DMS79 (cell line): ENCODE data around the gene CFAP46.
"Not testable (repeated sequence)": the region's sequence is repeated elsewhere in the genome, so short reads cannot be mapped to it uniquely, and the experiment has no call there.

Experiments used
- DNase-seq: peaks from one replicate; lab custom pipeline; 2025; lab: John Stamatoyannopoulos, UW

The CFAP46 gene

DNA sequence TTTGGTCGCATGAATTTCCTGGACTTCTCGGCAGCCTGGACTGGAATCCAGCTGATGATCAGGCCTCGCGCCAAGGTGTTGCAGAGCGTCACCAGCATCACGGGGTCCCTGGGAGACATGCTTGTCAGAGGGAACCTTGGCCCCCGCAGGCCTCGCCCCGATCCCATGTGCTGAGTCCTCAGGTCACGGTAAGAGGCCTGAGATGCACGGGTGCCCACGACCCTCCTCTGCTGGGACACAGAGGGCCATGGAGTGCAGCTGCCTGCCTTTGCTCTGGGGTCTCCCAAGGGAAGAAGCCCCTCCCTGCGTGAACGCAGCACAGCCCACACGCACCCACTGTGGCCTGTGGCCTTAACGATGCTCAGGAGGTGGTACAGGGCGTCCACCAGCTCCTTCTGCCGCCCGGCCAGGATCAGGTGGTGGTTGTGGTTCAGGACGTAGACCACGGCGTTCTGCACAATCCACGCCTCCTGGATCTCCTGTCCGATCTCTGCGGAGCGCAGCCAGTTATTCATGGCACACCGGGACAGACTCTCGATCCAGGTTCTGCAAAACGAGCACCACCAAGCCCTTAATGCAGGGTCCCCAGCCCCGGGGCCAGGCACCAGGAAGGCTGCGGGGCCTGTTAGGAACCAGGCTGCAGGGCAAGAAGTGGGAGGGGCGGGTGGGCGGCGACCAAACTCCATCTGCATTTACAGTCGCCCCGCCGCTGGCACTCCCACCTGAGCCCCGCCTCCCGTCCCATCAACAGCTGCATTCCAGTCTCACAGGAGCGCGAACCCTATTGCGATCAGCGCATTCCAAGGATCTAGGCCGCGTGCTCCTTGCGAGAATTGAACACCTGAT, 29.4 kb downstream of the CFAP46 start:
- no peak for DNase-seq

DNA sequence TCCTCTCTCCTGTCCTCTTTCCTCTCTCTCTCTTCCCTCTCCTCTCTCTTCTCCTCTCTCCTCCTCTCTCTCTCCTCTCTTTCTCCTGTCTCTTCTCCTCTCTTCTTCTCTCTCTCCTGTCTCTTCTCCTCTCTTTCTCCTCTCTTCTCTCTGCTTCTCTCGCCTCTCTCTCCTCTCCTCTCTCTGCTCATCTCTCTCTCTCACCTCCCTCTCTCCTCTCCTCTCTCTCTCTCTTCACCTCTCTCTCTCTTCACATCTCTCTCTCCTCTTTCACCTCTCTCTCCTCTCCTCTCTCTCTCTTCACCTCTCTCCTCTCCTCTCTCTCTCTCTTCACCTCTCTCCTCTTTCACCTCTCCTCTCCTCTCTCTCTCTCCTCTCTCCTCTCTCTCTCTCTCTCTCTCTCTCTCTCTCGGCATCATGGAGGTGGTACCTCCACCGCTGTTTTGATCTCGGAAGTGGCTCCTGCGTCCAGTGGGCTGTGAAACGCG, 30.1 kb downstream of the CFAP46 start:
- DNase-seq = no peak

DNA sequence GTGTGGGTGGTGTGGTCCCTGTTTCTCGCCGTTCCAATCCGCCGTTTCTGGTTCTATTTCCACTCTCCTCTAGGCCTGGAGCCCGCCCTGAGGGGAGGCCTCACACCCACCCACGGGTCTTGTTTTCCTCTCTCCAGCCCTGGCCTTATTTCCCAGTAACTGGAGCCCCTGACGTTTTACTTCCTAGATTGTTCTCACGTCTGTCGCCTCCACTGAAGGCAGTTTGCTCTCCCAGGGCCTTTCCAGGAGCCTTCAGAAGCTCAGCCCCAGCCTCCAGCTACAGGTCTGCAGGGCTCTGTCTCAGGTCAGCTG, 30.6 kb downstream of the CFAP46 start:
- DNase-seq = no peak

DNA sequence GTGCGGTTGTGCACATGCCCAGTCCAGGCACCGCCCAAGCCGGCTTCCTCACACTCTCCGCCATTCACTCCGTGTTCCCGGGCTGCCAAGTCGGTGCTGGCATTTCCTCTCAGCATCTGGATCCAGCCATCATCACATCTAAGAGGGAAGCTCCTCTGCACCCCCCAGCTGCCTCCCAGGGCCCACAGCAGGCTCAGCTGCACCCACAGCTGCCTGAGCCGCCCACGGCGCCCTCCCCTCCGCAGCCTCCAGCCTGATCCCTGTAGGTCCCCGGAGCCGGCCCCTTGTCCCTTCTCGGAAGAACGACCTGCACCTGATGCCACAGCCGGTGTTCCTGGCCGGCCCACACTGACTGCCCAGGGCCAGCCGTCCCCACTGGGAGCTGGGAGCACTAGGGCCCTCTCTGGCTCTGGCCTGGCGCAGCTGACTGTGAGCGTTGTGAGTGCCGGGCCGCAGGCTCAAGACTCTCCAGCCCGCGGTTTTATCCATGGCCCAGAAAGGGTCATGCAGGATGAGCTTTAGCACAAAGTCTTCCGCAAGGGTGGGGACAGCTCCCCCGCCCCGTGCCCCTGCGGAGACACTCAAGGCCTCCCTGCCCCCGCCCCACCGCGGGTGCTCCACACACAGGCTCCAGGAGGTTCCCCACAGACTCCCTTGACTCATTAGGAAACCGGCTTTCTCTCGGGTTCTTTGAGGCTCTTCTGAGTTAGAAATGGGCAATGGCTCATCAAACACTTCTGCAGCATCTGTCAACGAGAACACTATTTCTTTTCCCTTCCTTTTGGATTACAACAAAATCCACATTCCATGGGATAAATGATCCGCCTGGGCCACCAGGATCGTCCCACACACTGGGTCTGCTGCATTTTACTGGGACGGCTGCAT, 31.2 kb downstream of the CFAP46 start:
- DNase-seq = no peak

DNA sequence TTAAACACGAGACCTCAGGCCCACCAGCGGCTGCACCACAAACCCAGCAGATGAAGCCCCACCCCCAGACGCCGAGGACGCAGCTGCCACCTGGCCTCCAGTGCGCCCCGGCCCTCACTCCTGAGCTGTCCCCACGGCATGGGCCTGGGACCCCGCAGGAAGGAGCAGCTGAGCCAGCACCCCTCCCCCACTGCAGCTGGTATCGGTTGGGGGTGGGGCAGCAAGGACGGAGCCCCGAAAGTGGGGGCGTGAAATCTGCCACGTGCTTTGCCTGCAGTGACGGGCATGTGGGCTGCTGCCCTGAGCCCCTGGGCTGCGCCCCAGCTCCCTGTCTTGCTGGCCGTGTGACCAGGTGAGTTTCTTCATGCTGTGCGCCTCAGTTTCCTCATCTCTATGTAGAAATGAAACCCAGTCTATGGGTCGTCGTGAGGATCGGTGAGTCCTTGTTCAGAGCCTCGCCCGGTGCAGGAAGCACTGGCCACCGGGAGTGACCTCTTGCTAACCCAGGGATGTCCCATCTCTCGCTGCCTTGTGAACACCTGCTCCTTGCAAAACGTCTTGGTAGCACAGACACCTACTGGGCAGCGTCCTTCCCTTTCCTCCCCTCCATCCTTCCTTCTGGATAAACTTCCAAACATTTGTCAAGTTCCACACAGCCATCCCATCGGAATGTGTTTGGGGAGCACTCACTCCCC, 32.0 kb downstream of the CFAP46 start:
- no peak for DNase-seq

DNA sequence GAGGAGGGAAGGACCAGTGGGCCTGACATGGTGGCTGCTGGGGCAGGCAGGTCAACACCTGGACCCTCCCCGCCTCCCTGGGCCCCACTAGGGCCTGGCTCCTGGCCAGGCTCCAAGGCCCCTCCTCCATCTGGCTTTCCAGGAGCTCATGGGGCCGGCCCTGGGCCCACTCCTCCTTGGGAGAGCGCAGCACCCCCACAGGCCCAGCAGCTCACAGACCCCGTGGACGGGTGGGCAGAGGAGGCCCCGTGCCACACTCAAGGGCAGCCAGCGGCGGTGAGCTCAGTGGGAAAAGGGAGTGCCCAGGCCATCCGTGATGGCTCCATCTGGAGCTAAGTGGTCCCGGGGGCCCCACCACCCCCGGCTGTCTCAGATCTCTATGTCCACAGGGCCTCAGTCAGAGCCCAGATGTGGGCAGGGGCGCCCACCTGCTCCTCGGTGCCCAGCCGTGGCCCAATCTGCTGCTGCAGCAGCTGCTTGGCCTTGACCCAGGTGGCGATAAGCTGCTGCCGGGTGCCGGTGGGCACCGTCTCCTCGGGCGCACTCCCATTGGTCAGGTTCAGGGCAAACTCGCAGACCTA, 32.8 kb downstream of the CFAP46 start:
- DNase-seq = no peak

DNA sequence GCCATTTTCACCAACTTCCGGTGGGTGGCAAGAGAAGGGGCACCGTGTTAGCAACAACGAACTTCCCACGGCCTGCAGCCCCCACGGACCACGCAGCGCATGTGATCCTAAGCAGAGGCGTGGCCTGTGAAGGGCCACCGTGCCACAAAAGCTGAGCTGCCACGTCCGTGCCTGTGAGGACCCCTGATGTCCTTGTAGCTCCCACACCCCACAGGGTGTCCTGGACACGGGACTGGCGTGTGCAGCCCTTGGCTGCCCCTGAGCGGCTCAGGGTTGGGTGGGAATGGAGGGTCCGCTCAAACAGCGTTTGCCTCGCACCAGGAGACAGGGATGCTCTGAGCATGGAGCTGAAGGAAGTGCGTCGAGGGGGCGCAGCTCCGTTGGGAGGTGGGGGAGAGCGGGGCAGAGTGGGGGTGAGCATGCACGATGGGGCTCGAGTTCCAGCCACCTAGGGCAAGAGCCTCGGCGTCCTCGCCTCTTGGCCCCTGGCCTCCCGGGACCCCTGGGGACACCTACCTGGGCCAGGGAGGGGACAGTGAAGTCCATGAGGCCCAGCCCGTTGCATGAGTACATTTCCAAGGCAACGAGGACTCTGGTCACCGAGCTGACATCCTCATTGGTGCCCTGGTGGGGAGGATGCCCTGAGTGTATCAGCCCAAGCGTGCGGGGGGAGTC, 33.6 kb downstream of the CFAP46 start:
- no peak for DNase-seq

DNA sequence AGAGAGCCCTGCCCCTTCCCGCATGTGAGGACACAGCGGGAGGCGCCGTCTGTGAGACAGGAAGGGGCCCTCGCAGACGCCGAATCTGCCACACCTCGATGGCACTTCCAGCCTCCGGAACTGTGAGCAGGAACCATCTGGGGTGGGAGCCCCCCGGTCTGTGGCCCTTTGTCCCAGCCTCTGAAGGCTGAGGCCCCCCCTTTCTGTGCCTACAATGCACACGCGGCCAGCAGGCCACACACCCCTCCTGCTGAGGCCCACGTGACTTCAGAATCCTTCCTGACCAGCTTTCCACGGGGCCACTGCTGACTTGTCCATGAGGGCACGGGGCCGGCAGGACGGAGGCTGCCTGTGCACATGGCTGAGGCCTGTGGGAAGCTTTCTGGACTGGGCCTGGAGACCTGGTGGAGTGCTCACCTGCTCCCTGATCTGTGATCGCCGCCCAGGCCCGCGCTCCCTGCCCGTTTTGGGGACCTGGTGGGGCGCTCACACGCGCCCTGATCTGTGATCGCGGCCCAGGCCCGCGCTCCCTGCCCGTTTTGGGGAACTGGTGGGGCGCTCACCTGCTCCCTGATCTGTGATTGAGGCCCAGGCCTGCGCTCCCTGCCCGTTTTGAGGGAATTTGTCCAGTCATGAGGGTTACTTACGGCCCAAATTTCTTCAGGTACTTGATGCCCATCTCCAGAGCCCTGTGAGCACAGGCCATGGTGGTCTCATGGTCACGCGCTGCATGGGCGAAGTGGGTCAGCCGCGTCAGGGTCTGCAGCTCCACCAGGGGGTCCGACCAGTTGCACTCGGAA, 34.3 kb downstream of the CFAP46 start:
- no peak for DNase-seq

DNA sequence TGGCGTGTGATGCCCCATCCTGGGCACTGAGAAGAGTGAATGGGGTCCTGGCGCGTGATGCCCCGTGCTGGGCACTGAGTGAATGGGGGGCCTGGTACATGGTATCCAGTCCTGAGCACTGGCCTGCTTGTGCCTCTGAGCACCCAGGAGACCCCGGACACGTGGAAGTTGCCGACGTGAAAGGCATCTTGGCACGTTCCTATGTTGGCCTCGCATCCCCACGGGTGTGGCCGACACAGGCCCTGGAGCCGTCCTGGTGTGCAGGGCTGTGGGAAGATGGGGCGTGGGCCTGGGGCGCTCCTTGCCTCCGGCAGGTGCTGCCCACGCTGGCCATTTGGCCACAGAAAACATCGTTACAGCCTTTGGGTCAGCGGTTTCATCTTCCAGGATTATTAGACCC, 35.5 kb downstream of the CFAP46 start:
- no peak for DNase-seq

DNA sequence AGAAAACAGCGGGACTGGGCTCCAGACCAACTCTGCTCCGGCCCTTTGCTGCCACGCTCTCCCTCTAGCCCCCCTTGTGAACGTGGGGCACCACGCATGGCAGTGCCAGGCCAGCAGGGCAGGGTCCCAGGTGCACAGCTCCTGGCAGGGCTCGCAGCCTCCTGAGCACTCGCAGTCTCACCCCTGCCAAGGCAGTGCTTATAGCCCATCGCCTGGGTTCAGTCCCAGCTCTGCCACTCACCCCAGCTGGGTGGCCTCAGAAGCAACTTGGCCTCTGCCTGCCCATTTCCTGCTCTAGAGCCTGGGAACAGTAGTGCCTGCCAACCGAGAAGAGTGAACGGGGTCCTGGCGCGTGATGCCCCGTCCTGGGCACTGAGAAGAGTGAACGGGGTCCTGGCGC, 36.3 kb downstream of the CFAP46 start:
- no peak for DNase-seq

DNA sequence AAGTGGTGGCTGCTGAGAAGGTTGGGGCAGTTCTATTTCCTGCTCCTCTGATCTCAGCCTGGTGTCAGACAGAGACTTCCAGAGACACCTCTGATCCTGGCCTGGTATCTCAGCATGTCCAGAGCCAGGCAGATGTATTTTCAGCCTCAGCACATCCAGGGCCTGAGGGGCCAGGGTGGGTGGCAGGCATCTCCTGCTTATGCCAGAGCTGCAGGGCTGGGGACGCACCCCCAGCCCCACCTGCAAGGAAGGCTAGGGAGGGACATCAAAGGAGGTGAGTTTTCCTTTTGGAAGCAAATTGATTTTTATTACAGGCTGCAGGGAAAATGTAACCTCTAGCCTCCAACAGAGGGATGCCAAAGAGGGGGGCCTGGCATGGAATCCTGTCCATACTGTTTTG, 36.7 kb downstream of the CFAP46 start:
- no peak for DNase-seq

DNA sequence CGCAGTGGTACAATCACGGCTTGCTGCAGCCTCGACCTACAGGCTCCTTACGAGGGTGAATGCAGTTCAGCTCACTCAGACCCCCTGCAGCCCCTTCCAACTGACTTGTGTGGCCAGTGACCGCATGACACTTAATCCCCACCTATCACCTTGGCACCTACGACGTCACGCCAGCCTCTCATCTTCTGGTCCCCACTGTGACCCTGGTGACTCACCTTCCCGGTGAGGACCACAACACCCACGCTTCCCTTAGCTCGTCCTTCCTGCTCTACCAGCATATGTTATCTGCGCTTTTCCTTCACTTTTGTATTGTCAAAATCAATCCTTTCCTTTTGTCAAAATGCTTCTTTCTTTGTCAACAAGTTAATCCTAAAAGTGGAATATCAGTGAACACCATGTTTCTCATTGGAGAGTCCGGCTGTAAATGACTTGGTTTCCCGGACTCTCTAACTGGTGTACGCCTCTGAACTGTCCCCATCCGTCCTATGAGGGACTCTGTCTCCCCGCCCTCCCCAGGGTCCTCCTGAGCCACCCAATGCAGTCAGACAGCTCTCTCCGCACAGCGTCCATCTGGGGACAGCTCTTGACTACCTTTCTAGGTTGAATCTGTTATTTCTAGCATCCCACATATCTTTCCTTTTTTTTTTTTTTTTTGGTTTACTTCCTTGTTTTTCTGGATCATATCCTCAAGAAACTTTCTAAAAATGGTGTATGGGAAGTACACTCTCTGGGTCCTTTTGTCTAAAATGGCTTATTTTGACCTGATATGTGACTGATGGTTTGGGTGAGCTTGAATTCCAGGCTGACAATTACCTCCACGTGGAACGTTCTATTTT, 37.3 kb downstream of the CFAP46 start:
- no peak for DNase-seq

DNA sequence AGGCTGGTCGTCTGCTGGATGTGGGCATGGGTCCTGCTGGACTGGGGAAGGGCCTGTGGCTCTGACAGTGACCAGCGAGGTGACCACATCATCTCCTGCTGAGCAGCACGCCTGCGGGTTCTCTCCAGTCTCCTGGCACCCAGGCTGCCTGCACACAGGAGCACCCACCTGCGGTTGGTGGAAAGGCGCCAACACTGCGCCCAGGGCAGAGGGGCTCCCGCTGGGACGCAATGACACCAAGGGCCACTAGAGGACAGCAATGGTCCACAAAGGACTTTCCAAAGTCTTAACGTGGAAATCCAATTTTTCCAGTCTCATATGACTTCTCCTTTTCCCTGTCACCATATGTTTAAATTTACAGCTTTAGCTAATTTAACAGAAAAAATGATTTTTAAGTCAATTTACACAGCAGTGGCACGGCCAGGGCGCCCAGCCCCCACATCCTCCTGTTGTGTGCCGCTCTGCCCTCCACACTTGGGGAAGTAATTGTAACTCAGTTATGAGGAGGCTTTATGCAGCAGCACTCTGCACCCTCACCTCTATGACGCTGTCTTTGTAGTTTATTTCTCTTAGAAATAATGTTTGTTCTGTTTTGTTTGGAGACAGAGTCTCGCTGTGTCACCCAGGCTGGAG, 38.1 kb downstream of the CFAP46 start:
- DNase-seq = peak; percentile 26

DNA sequence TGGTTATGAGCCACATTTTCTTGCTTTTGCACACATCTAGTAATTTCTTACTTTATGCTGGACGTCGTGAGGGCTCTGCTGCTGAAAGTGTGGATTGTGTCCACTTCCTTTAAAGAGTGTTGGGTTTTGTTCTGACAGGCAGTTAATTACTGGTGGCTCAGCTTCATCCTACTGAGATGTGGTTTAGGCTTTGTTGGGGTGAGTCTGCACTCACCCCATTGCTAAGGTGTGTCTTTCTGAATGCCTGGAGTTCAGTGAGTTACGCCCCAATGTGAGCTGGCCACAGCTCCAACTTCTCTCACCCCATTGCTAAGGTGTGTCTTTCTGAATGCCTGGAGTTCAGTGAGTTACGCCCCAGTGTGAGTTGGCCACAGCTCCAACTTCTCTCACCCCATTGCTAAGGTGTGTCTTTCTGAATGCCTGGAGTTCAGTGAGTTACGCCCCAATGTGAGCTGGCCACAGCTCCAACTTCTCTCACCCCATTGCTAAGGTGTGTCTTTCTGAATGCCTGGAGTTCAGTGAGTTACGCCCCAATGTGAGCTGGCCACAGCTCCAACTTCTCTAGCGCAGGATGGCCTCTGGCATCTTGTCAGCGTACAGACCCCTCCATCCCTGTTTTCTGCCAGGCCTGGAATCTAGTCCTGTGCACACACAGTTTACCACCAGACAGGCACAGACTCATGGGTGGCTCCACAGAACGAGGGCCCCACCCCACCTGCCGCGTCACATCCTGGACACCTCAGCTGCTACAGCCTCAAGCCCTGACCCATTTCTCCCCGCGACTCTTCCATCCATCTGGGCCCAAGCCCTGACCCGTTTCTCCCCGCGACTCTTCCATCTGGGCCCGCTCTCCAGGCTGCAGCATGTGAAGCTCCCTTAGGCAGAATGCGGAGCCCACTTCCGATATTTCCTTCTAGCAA, 39.5 kb downstream of the CFAP46 start:
- not testable (repeated sequence) for DNase-seq

DNA sequence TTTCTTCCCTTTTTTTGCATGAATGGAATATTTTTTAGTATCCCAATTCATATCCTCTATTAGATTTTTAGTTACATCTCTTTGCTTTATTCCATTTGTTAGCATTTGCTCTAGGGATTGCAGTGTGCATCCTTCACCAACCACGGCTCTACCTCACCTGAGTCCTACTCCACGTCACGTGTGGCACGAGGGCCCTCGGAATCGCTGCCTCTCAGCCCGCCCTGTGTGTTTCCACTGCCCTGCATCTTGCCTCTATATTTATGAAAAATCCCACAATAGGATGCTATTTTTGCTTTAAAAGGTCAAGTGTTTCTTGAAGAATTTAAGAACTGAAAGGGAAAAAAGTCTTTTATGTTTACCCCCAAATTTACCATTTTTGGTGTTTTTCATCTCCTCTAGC, 41.0 kb downstream of the CFAP46 start:
- no peak for DNase-seq

DNA sequence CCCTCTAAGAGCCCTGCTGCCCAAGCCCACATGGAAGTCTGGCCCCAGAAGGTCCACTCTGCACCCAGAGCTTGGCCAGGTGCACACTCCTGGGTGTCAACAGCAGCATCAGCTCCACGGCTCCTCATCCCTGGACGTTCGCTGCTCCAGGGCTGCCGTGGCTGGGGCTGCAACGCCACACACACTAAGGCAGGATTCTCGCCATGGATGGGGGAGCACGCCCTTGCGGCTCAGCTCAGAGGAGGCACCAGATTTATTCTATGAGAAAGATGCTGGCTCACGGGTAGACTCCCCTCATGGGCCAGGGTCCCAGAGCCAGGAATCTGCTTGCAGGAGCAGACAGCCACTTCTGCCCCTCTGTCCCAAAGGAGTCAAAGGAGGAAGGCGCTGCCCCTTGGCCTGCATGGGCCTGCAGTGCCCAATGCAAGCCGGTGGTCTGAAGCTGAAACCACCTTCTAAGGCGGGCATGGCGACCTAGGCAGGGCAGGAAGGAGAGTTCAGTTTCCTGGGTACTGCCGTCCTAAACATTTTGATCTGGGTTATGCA, 42.1 kb downstream of the CFAP46 start:
- no peak for DNase-seq

DNA sequence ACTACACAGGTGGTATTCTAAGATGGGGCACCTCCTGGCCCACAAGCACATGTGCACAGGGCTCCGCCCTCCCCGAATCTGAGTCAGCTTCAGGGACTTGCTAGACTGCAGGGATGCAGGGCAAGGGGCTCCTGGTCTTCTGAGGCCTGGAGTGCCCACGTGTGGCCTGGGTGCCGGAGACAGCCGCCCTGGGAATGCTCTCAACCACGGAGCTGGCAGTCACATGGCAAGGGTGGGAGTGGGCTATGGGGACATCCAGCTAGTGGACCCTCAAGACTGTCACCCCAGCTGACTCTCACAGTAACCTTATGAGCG, 42.7 kb downstream of the CFAP46 start:
- no peak for DNase-seq

DNA sequence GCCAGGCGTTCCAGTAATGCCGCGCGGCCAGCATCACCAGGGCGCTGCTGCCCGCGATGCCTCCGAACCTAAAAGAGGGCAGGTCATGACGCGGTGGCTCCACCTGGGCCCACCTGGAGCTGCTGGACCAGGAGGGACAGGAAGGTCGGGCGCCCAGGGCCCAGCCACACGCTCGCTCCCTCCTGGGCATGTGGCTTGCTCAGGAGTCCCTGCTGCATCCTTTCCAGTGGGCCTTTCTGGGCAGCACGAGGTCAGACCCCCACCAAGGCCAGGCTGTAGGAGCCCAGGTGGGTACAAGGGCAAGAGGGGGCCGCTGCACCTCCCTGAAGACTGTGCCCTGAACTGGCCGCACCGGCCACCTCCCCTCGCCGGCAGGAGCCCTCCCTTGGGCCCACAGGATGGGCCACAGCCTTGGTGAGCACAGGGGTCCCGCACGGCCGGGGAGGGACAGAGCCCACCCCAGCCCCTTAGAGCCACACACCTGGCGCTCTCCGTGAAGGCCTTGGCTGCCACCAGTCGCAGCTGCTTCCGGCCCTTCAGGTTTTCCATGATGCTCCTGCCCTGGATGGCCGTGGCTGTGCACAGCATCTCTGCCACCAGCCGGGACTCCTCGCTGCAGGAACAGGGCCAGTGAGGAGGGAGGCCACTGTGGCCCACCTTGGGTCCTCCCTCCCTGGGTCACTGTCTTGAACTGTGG, 43.2 kb downstream of the CFAP46 start:
- DNase-seq = no peak
